Astrocyte (in vitro differentiated cells and primary cell): ENCODE results near the gene CFAP52.

Experiments
- EZH2 ChIP-seq: IDR thresholded peaks from 2 replicates; pipeline ENCODE4 v1.6.1; 2012; ENCODE audit warnings: mild to moderate bottlenecking, low read length, inconsistent platforms; ENCODE audit not compliant: insufficient read depth
- TF ChIP-seq, protein P1 (sequence below): IDR thresholded peaks from 2 replicates; pipeline ENCODE4 v1.5.1; 2011; ENCODE audit warnings: low read depth, mild to moderate bottlenecking, inconsistent platforms, low read length, moderate library complexity; ENCODE audit not compliant: insufficient read depth

GRCh38 chr17:9532715-9533114 lies 43.7 kb upstream of the CFAP52 start:
- TF ChIP-seq, protein P1, sequence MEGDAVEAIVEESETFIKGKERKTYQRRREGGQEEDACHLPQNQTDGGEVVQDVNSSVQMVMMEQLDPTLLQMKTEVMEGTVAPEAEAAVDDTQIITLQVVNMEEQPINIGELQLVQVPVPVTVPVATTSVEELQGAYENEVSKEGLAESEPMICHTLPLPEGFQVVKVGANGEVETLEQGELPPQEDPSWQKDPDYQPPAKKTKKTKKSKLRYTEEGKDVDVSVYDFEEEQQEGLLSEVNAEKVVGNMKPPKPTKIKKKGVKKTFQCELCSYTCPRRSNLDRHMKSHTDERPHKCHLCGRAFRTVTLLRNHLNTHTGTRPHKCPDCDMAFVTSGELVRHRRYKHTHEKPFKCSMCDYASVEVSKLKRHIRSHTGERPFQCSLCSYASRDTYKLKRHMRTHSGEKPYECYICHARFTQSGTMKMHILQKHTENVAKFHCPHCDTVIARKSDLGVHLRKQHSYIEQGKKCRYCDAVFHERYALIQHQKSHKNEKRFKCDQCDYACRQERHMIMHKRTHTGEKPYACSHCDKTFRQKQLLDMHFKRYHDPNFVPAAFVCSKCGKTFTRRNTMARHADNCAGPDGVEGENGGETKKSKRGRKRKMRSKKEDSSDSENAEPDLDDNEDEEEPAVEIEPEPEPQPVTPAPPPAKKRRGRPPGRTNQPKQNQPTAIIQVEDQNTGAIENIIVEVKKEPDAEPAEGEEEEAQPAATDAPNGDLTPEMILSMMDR, result no peak
- no peak for TF ChIP-seq EZH2
